ENCODE measurements around the gene NFIB. TPM values are rescaled to one million over a fixed set of nuclear protein-coding genes. Genes with fewer than 3 reads are reported as not detected.

The NFIB gene
- total and polyA plus RNA-seq, 10 of the 15 experiments (the other 5 are each of a cell fraction or from before 2014, with no cell fraction given): under 0.01 to 0.19 (median 0.05) TPM; not detected in 3

DNA sequence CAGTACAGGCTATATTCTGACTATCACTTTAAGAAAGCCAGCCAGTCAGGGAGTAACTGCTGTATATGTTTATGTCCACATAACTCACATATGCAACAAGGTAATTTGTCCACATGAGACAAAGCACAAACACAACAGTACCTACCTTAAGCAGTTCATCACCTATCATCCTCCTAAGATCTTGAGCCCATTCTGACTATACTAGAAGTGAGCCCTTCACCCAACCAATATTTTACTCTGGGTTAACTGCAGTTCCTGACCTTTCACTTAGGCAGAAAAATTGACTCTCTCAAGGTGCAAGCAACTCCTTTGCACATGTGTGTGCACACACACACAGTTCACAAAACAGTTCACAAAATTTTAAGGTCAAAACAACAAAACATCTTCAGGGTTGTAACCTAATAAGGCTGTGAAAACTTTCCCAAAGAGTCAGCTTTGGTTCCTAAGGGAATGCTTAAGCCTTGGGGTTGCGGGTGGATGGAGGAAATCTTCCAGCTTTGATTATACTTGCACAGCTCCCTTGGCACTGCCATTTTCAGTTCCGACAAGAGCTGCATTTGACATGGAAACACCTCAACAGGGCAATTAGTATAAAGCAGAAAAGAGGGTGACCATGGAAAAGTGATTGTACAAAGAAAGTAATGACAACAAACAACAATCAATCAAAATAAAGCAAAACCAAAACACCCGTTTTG, 215.3 kb downstream of the NFIB start:
- no peak overlapping the region for H3K9ac ChIP-seq (ENCODE audit: control insufficient read depth, insufficient read depth, low read length)
- TF ChIP-seq KLF5 (IDR thresholded peaks at IDR 0.05; ENCODE audit: partially characterized antibody): no peak
- no peak for TF ChIP-seq PAX8 (IDR thresholded peaks at IDR 0.05)
- TF ChIP-seq IRF4 (IDR thresholded peaks at IDR 0.05; ENCODE audit: low read depth, low read length): no peak
- TF ChIP-seq CBX5 (IDR thresholded peaks at IDR 0.05; ENCODE audit: low read depth): no peak
- TF ChIP-seq, protein P1, sequence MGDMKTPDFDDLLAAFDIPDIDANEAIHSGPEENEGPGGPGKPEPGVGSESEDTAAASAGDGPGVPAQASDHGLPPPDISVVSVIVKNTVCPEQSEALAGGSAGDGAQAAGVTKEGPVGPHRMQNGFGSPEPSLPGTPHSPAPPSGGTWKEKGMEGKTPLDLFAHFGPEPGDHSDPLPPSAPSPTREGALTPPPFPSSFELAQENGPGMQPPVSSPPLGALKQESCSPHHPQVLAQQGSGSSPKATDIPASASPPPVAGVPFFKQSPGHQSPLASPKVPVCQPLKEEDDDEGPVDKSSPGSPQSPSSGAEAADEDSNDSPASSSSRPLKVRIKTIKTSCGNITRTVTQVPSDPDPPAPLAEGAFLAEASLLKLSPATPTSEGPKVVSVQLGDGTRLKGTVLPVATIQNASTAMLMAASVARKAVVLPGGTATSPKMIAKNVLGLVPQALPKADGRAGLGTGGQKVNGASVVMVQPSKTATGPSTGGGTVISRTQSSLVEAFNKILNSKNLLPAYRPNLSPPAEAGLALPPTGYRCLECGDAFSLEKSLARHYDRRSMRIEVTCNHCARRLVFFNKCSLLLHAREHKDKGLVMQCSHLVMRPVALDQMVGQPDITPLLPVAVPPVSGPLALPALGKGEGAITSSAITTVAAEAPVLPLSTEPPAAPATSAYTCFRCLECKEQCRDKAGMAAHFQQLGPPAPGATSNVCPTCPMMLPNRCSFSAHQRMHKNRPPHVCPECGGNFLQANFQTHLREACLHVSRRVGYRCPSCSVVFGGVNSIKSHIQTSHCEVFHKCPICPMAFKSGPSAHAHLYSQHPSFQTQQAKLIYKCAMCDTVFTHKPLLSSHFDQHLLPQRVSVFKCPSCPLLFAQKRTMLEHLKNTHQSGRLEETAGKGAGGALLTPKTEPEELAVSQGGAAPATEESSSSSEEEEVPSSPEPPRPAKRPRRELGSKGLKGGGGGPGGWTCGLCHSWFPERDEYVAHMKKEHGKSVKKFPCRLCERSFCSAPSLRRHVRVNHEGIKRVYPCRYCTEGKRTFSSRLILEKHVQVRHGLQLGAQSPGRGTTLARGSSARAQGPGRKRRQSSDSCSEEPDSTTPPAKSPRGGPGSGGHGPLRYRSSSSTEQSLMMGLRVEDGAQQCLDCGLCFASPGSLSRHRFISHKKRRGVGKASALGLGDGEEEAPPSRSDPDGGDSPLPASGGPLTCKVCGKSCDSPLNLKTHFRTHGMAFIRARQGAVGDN (IDR thresholded peaks at IDR 0.05): no peak
- TF ChIP-seq YBX1 (IDR thresholded peaks at IDR 0.05): no peak
- TF ChIP-seq SIN3A (IDR thresholded peaks at IDR 0.05; ENCODE audit: low read depth, low read length): no peak
- no peak for TF ChIP-seq BCL11A (IDR thresholded peaks at IDR 0.05; ENCODE audit: low read depth, low read length)
- no peak for TF ChIP-seq SMC3 (IDR thresholded peaks at IDR 0.05; ENCODE audit: borderline replicate concordance, low read length)
- no peak for TF ChIP-seq NFYA (IDR thresholded peaks at IDR 0.05; ENCODE audit: borderline replicate concordance, low read depth, low read length)
- TF ChIP-seq NRF1 (conservative IDR thresholded peaks at IDR 0.05; ENCODE audit: low read depth, low read length): no peak
- intact Hi-C loops (cut with micrococcal nuclease; ENCODE audit: unreplicated experiment): no loop called here
- H3K27ac ChIP-seq (ENCODE audit: control insufficient read depth, insufficient read depth): no peak overlapping the region
- BruUV-seq (replicated peaks): no TSS peak
- ChIA-PET POLR2A (no interaction called here), SMC1A (ENCODE audit: uncharacterized antibody, unreplicated experiment) (interaction anchor here (1.4 kb wide), 1 partner anchor 9 kb away, joined by 3 read pairs; no protein-coding TSS in a partner anchor), CTCF (no interaction called here), RAD21 (ENCODE audit: unreplicated experiment) (no interaction called here)
- H3K4me1 ChIP-seq (ENCODE audit: control insufficient read depth, insufficient read depth, low read length): no peaks in the 10 kb centered on the region
- FAIRE-seq: no peak
- no peak overlapping the region for H2AFZ ChIP-seq (ENCODE audit: control insufficient read depth, low read depth, low read length)
- H3K9me3 ChIP-seq (replicated peaks; ENCODE audit: control insufficient read depth, insufficient read depth, low read length): no peaks in the 10 kb centered on the region
- H3K4me3 ChIP-seq: no peak overlapping the region
- no peak for ATAC-seq
- no peaks in the 10 kb centered on the region for H3K79me2 ChIP-seq (ENCODE audit: control insufficient read depth, insufficient read depth, low read length)
- no peak overlapping the region for H3K4me2 ChIP-seq (ENCODE audit: control insufficient read depth, insufficient read depth)
- H3K27me3 ChIP-seq (replicated peaks in 1 of 2; ENCODE audit: control insufficient read depth in 2 of 2, insufficient read depth in 2 of 2, low read length in 1 of 2): no peaks in the 10 kb centered on the region
- DNase-seq (ENCODE audit: low read depth, low spot score): no peak
- in situ Hi-C loops (cut with MboI): no loop called here
- H4K20me1 ChIP-seq (ENCODE audit: control insufficient read depth, insufficient read depth): no peaks in the 10 kb centered on the region
- WGBS (ENCODE audit: insufficient coverage, insufficient replicate concordance, low lambda C conversion rate, missing lambda C conversion rate): 28% methylated on average over 3 of the region's 3 CpGs
- H3K36me3 ChIP-seq (ENCODE audit: control insufficient read depth in 2 of 2, insufficient read depth in 2 of 2, low read length in 1 of 2): no peaks in the 10 kb centered on the region

All from GM12878 (cell line).